ENCODE data around the gene SELENOO. TPM values are rescaled to one million over a fixed set of nuclear protein-coding genes. Genes with fewer than 3 reads are reported as not detected.

The SELENOO gene
- total and polyA plus RNA-seq, 2 of the 13 experiments (the other 11 are each of a cell fraction or from before 2014, with no cell fraction given), result 14.4 to 19.0 TPM

DNA sequence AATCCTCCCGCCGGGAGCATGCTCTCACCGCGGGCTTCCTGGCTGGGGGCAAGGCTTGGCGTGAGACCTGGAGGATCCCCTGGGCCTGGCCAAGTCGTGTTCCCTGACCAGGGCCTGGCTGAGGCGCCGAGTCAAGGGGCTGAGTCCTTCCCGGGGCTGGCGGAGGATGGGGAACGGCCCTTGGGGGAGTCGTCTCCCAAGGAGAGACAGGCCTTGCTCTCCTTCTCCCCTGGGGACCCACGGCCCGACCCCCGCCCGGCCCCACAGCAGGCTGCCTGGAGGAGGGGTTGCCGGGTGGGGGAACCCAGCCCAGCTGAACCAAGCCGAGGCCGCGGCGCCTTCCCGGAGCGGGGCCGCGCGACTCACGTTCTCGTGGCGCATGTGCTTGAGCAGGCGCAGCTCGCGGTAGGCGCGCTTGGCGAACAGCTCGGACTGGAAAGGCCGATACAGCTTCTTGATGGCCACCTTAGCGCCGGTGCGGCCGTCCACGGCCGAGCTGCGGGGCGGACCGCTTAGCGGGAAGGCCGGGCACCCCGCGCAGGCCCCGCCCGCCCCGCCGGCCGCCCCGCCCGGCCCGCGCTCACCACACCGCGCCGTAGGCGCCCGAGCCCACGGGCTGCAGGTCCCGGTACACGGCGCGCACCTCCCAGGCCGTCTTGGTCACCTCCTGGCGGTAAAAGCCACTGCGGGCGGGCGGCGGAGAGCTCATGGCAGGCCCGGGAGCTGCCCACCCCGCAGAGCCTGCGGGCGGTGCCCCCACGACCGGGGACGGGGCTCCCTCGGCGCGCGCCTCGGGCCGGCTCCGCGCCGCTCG lies 60.2 kb downstream of the SELENOO start (continued):
- TF ChIP-seq PITX1 (CRISPR knock-in tag; IDR thresholded peaks at IDR 0.05) (no peak), GATAD1 (CRISPR knock-in tag; IDR thresholded peaks at IDR 0.05) (no peak; the same call in 1 of the 2 replicates), YEATS2 (CRISPR knock-in tag; IDR thresholded peaks at IDR 0.05; ENCODE audit: borderline replicate concordance) (no peak), ESRRA (CRISPR knock-in tag; IDR thresholded peaks at IDR 0.05; ENCODE audit: low read depth) (no peak), ZNF737 (CRISPR knock-in tag; IDR thresholded peaks at IDR 0.05; ENCODE audit: borderline replicate concordance) (no peak), ATF5 (CRISPR knock-in tag; IDR thresholded peaks at IDR 0.05; ENCODE audit: low read depth) (no peak), EED (CRISPR knock-in tag; IDR thresholded peaks at IDR 0.05) (no peak), KDM5B (CRISPR knock-in tag; IDR thresholded peaks at IDR 0.05; ENCODE audit: borderline replicate concordance) (no peak; the same call in 1 of the 2 replicates), ZNF629 (CRISPR knock-in tag; conservative IDR thresholded peaks at IDR 0.05) (no peak), HIVEP1 (CRISPR knock-in tag; IDR thresholded peaks at IDR 0.05) (peak; percentile 78), E2F5 (CRISPR knock-in tag; conservative IDR thresholded peaks at IDR 0.05) (0 out of 2 replicates have a peak, but pooled peaks have one; percentile 25), ZNF407 (CRISPR knock-in tag; IDR thresholded peaks at IDR 0.05; ENCODE audit: not compliant biosample characterization) (no peak), MTF2 (CRISPR knock-in tag; IDR thresholded peaks at IDR 0.05; ENCODE audit: borderline replicate concordance) (no peak), MEIS2 (CRISPR knock-in tag; IDR thresholded peaks at IDR 0.05) (no peak)
- TF ChIP-seq, protein P1, sequence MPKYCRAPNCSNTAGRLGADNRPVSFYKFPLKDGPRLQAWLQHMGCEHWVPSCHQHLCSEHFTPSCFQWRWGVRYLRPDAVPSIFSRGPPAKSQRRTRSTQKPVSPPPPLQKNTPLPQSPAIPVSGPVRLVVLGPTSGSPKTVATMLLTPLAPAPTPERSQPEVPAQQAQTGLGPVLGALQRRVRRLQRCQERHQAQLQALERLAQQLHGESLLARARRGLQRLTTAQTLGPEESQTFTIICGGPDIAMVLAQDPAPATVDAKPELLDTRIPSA (CRISPR knock-in tag; IDR thresholded peaks at IDR 0.05; ENCODE audit: borderline replicate concordance), result no peak
- TF ChIP-seq, protein P2, sequence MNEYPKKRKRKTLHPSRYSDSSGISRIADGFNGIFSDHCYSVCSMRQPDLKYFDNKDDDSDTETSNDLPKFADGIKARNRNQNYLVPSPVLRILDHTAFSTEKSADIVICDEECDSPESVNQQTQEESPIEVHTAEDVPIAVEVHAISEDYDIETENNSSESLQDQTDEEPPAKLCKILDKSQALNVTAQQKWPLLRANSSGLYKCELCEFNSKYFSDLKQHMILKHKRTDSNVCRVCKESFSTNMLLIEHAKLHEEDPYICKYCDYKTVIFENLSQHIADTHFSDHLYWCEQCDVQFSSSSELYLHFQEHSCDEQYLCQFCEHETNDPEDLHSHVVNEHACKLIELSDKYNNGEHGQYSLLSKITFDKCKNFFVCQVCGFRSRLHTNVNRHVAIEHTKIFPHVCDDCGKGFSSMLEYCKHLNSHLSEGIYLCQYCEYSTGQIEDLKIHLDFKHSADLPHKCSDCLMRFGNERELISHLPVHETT (CRISPR knock-in tag; conservative IDR thresholded peaks at IDR 0.05), result 0 out of 2 replicates have a peak, but pooled peaks have one; percentile 42

Data from HepG2 (cell line).